T follicular helper cell (primary cell): ENCODE results near the gene BSND.

ENCODE experiments used
- DNase-seq: peaks from one replicate; pipeline ENCODE4 v3.0.0-alpha.2; 2020; ENCODE audit warnings: low read depth

BSND gene

GRCh38 chr1:55046871-55047270, 48.1 kb downstream of the BSND start:
- no peak for DNase-seq

- no peak for DNase-seq
Measured at GRCh38 chr1:55047611-55048010, 48.9 kb downstream of the BSND start.

GRCh38 chr1:55048453-55049270, 49.9 kb downstream of the BSND start:
- DNase-seq, result no peak

GRCh38 chr1:55049271-55049913, 50.7 kb downstream of the BSND start:
- no peak for DNase-seq

GRCh38 chr1:55049914-55050278, 51.2 kb downstream of the BSND start:
- DNase-seq, result no peak

GRCh38 chr1:55050283-55050682, 51.5 kb downstream of the BSND start:
- no peak for DNase-seq

- no peak for DNase-seq
Measured at GRCh38 chr1:55051169-55051568, 52.4 kb downstream of the BSND start.

GRCh38 chr1:55051621-55052020, 52.9 kb downstream of the BSND start:
- DNase-seq, result no peak

- DNase-seq, result no peak
Measured at GRCh38 chr1:55052221-55053142, 53.7 kb downstream of the BSND start.

- DNase-seq, result no peak
Measured at GRCh38 chr1:55053265-55053954, 54.7 kb downstream of the BSND start.

- no peak for DNase-seq
Measured at GRCh38 chr1:55054396-55054795, 55.7 kb downstream of the BSND start.

- DNase-seq, result no peak
Measured at GRCh38 chr1:55055084-55055882, 56.5 kb downstream of the BSND start.

GRCh38 chr1:55055951-55056631, 57.4 kb downstream of the BSND start:
- DNase-seq, result no peak

- no peak for DNase-seq
Measured at GRCh38 chr1:55056632-55056992, 57.9 kb downstream of the BSND start.

- no peak for DNase-seq
Measured at GRCh38 chr1:55057270-55057955, 58.7 kb downstream of the BSND start.

- DNase-seq, result no peak
Measured at GRCh38 chr1:55057956-55058298, 59.2 kb downstream of the BSND start.

GRCh38 chr1:55059302-55060132, 60.8 kb downstream of the BSND start:
- DNase-seq, result no peak

- DNase-seq, result no peak
Measured at GRCh38 chr1:55060133-55060999, 61.6 kb downstream of the BSND start.
